Uterus (tissue), 4 donors: ENCODE results near the gene EOLA2. TPM values are rescaled to one million over a fixed set of nuclear protein-coding genes. Genes with fewer than 3 reads are reported as not detected.
"Not testable (repeated sequence)": the region's sequence is repeated elsewhere in the genome, so short reads cannot be mapped to it uniquely, and the experiment has no call there.

Source experiments
- DNase-seq, 2 donors: peaks; one replicate each; pipeline ENCODE4 v3.0.0-alpha.2; 2019 to 2020
- H3K27ac ChIP-seq, 2 donors: fragments of 200-600 bp; sonication (generic); 1 replicate in 1 of 2; 2 replicates in 1 of 2; pipeline ENCODE4 v1.5.1; 2016 to 2018
- H3K27me3 ChIP-seq, 2 donors: fragments of 200-600 bp; sonication (generic); one replicate each; pipeline ENCODE4 v1.5.1; 2018 to 2019; ENCODE audit warnings: control low read depth in 1 of 2
- H3K36me3 ChIP-seq, 2 donors: fragments of 200-600 bp; sonication (generic); one replicate each; pipeline ENCODE4 v1.5.1; 2019; ENCODE audit warnings: control low read depth in 1 of 2
- H3K4me1 ChIP-seq, 2 donors: fragments of 200-600 bp; sonication (generic); one replicate each; pipeline ENCODE4 v1.5.1; 2018 to 2019; ENCODE audit warnings: control low read depth in 1 of 2
- H3K4me3 ChIP-seq, 2 donors: fragments of 200-600 bp; sonication (generic); 1 replicate in 1 of 2; 2 replicates in 1 of 2; pipeline ENCODE4 v1.5.1; 2018 to 2019; ENCODE audit warnings: mild to moderate bottlenecking in 1 of 2
- H3K9me3 ChIP-seq, 2 donors: fragments of 200-600 bp; sonication (generic); one replicate each; pipeline ENCODE4 v1.5.1; 2019; ENCODE audit warnings: control low read depth in 1 of 2
- POLR2A ChIP-seq, 2 donors: fragments of 450-650 bp; IDR thresholded peaks; one replicate each; pipeline ENCODE4 v1.6.1; 2016; ENCODE audit warnings: antibody characterized with exemption in 2 of 2, mild to moderate bottlenecking in 1 of 2, moderate library complexity in 1 of 2
- intact Hi-C: fragments of 100-400 bp; cut with DNase I; formaldehyde crosslinking; loops from one replicate; pipeline ENCODE4 v1.15.1; 2023; ENCODE audit warnings: low total_unique reads
- total RNA-seq, 4 donors: library from RNA; depleted of rRNA in 3 of 4; stranded (reverse); fragments of >200 nt in 3 of 4; gene quantifications; one replicate each; pipeline versions ENCODE4 v1.1.0 to v1.2.4, GENCODE V29; 2014 to 2023
- TF ChIP-seq, protein P1 (sequence below), 4 experiments: fragments of 200-600 bp in 2 of 4; fragments of 450-650 bp in 2 of 4; sonication (generic) in 2 of 4; IDR thresholded peaks; one replicate each; pipeline ENCODE4 v1.5.1; 2016 to 2019; ENCODE audit warnings: antibody characterized with exemption in 4 of 4, mild to moderate bottlenecking in 2 of 4, moderate library complexity in 1 of 4
- donor health status: DM: yes; HTN: yes; CAD: no.

The EOLA2 gene
- total RNA-seq, 4 donors from 2014 or later = 2.3 to 35.4 (median 13.6) TPM

DNA sequence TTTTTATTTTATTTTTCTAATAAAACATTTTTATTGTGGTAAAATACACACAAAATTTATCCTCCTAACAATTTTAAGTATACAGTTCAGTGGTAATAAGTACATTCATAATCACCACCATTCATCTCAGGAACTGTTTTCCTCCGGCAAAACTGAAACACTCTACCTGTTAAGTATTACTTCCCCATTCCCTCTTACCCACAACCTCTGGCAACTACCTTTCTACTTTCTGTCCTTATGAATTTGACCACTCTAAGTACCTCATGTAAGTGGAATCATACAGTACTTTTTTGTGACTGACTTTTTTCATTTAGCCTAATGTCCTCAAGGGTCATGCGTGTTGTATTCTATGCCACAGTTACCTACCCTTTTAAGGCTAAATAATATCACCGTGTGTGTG is 30.0 kb downstream of the EOLA2 start:
- H3K4me1 ChIP-seq = no peaks in the 10 kb centered on the region
- H3K4me3 ChIP-seq = no peak overlapping the region
- no peaks in the 10 kb centered on the region for H3K36me3 ChIP-seq
- no peak overlapping the region for H3K27ac ChIP-seq
- intact Hi-C loops = no loop called here
- DNase-seq = no peak
- TF ChIP-seq, protein P1, sequence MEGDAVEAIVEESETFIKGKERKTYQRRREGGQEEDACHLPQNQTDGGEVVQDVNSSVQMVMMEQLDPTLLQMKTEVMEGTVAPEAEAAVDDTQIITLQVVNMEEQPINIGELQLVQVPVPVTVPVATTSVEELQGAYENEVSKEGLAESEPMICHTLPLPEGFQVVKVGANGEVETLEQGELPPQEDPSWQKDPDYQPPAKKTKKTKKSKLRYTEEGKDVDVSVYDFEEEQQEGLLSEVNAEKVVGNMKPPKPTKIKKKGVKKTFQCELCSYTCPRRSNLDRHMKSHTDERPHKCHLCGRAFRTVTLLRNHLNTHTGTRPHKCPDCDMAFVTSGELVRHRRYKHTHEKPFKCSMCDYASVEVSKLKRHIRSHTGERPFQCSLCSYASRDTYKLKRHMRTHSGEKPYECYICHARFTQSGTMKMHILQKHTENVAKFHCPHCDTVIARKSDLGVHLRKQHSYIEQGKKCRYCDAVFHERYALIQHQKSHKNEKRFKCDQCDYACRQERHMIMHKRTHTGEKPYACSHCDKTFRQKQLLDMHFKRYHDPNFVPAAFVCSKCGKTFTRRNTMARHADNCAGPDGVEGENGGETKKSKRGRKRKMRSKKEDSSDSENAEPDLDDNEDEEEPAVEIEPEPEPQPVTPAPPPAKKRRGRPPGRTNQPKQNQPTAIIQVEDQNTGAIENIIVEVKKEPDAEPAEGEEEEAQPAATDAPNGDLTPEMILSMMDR (IDR thresholded peaks at IDR 0.05) = no peak
- TF ChIP-seq POLR2A (IDR thresholded peaks at IDR 0.05) = no peak
- no peaks in the 10 kb centered on the region for H3K27me3 ChIP-seq
- H3K9me3 ChIP-seq = no peaks in the 10 kb centered on the region

DNA sequence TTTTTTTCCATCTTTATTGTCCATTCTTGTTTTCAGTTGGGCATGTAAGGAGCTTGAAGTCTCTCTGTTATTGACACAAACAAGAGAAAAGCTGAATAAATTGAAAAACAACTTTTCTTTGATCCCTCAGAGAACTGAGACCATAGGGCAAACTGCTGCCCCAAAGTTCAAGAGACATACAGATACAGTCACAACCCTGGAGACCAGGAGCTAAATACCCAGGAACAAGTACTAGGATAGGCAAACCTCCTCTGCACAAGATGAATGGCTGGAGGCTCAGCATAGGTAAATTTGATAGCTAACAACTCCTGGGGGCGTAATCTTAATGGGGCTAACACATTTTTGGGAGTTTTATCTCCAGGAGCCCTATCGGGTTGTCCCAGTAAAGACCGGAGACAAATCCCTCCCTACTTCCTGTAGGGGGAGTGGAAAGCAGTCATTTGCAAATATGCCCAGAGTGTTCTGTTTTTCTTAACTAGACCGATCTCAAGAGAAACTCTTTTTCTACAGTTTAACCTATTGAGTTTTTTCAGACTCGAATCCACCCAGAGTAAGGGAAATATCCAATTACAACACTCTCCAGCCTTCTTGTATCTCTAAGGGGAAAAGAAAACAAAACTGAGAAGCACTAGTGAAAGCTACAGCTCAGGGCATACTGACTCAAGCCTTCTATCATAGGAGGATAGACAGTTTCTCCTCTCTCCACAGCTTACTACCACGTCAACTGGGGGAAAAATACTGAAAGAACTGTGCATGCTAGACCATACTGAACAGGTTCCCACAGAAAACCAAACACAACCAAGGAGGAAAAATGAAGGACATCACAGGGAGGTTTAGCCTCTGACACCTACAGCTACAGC is 34.2 kb downstream of the EOLA2 start:
- intact Hi-C loops = no loop called here
- no peaks in the 10 kb centered on the region for H3K36me3 ChIP-seq
- TF ChIP-seq, protein P1 (IDR thresholded peaks at IDR 0.05) = no peak
- TF ChIP-seq POLR2A (IDR thresholded peaks at IDR 0.05) = no peak

DNA sequence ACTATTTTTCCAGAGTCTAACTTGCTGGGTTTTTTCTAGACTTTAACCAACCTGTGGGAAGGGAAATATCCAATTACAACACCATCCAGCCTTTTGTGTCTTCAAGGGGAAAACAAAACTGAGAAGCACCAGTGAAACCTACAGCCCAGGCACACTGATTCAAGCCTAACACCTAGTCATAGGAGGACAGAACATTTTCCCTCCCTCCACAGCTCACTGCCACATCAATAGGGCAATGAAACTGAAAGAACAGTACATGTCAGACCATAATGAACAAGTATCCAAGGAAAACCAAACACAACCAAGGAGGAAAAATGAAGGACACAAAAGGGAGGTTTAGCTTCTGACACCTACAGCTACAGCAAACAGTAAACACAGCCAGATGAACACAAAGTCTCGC is 39.7 kb downstream of the EOLA2 start:
- no peak overlapping the region for H3K4me3 ChIP-seq
- peaks cover 0 to 3% of the 10 kb centered on the region in 2 donors for H3K27me3 ChIP-seq
- intact Hi-C loops = no loop called here
- H3K4me1 ChIP-seq = no peaks in the 10 kb centered on the region
- no peak overlapping the region for H3K27ac ChIP-seq
- no peaks in the 10 kb centered on the region for H3K36me3 ChIP-seq
- no peak for DNase-seq
- no peaks in the 10 kb centered on the region for H3K9me3 ChIP-seq
- TF ChIP-seq, protein P1 (IDR thresholded peaks at IDR 0.05) = no peak
- no peak for TF ChIP-seq POLR2A (IDR thresholded peaks at IDR 0.05)

More for the DNA sequence above, 34.2 kb downstream of the EOLA2 start:
- Histone ChIP-seq H3K9me3 (no peaks in the 10 kb centered on the region), H3K4me3 (no peak overlapping the region), H3K27me3 (no peaks in the 10 kb centered on the region), H3K27ac (no peak overlapping the region), H3K4me1 (no peaks in the 10 kb centered on the region)
- DNase-seq = no peak

DNA sequence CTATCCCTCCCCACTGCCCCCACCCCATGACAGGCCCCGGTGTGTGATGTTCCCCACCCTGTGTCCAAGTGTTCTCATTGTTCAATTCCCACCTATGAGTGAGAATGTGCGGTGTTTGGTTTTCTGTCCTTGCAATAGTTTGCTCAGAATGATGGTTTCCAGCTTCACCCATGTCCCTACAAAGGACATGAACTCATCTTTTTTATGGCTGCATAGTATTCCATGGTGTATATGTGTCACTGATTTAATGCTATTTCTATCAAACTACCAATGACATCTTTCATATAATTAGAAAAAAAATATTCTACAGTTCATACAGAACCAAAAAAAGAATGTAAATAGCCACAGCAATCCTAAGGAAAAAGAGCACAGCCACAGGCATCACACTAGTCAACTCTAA is 47.5 kb downstream of the EOLA2 start:
- H3K9me3 ChIP-seq, H3K4me3 ChIP-seq, intact Hi-C loops, H3K4me1 ChIP-seq, H3K27ac ChIP-seq, H3K36me3 ChIP-seq, H3K27me3 ChIP-seq, DNase-seq: not testable (repeated sequence)

Other genes with a start within 250 kb of the EOLA2 start
- not detected for gene MAGEA11, start 226.4 kb downstream of the EOLA2 start, total RNA-seq
- 1 to 10 TPM in 2 of 4 donors, not detected in 2; 2.4 to 4.0 TPM for gene HSFX1, start 164.4 kb downstream of the EOLA2 start, total RNA-seq
- not detected for gene MAGEA9, start 156.6 kb downstream of the EOLA2 start, total RNA-seq
- gene MAGEA8, start 57.3 kb downstream of the EOLA2 start, total RNA-seq = not detected
- gene HSFX4, start 8.9 kb downstream of the EOLA2 start, total RNA-seq = not detected